Jurkat, Clone E6-1 (cell line): ENCODE data around the gene SPATA2L.
"Not testable (repeated sequence)": the region's sequence is repeated elsewhere in the genome, so short reads cannot be mapped to it uniquely, and the experiment has no call there.

Experiments
- DNase-seq: peaks from one replicate; pipeline ENCODE4 v3.0.0-alpha.2; 2011; ENCODE audit warnings: low read depth, low spot score
- H3K4me3 ChIP-seq: 2 replicates; pipeline ENCODE4 v1.5.1; 2011; ENCODE audit warnings: mild to moderate bottlenecking, low read length, control low read depth, moderate library complexity

Gene SPATA2L

DNA sequence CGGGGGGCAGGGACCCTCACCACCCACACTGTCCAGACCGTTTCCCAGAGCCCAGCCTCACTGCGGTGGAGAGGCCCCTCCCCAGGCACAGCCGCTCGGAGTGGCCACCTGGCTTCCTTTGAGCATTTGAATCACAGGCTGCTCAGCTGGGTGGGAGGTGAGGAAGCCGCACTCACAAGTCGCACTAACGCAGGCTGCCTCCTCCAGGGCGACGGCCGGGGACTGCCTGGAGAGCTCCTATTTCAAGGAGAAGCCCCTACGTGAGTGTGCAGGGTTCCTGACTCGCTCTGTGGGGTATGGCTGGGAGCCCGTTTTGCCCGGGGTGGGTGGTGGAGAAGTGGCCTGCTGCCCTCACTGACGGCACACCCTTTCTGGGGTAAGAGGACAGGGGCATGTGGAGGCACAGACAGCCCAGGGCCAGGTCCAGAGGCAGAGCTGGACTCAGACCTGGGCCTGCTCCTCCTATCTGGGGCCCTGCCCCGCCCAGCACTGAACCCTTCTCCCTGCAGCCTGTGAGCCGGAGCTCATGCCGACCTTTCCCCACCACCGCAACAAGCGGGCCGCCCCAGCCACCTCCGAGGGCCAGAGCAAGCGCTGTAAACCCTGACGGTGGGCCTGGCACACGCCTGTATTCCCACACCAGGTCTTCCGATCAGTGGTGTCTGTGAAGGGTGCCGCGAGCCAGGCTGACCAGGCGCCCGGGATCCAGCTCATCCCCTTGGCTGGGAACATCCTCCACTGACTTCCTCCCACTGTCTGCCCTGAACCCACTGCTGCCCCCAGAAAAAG lies 6.2 kb downstream of the SPATA2L start:
- no peak overlapping the region for H3K4me3 ChIP-seq
- DNase-seq = no peak

DNA sequence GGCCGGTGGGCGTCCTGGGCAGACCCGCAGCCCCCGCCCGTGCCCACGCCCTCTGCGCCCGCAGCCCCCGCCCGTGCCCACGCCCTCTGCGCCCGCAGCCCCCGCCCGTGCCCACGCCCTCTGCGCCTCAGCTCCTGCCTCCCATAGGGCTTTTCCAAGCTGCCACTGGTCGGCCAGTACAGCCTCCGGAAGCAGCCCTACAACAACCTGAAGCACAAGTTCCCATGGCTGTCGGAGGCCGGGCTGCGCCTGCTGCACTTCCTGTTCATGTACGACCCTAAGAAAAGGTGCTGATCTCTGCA lies 6.8 kb downstream of the SPATA2L start:
- DNase-seq, H3K4me3 ChIP-seq: not testable (repeated sequence)

DNA sequence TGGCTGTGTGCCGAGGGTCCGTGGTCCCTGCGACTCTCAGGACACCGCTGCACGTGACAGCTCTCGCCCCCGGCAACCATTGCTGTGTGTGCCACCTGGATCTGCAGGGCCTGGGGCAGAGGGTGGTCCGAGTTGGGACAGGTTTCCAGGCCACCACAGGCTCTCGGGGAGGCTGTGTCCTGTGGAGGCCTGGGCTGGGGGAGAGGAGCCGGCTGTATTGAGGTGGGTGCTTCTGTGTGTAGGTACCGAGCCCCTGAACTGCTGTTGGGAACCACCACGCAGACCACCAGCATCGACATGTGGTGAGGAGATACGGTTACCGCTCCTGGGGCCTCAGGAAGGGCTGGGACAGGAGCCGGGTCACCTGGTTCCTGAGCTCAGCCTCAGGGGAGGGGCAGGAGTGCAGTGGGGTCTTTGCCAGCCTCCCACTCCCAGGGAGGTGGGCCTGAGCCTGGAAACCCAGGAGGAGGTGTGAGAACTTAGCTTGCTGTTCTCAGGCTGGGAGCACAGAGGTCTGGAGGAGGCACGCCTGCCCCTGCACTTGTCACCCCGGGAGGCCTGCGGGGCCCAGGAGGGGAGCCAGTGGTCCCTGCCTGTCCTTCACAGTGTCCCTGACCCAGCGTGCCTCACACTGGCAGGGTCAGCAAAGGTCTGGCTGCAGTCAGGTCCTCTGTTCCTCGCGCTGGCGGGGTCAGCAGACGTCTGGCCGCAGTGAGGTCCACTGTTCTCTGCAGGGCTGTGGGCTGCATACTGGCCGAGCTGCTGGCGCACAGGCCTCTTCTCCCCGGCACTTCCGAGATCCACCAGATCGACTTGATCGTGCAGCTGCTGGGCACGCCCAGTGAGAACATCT lies 7.3 kb downstream of the SPATA2L start:
- no peak for DNase-seq
- no peak overlapping the region for H3K4me3 ChIP-seq

DNA sequence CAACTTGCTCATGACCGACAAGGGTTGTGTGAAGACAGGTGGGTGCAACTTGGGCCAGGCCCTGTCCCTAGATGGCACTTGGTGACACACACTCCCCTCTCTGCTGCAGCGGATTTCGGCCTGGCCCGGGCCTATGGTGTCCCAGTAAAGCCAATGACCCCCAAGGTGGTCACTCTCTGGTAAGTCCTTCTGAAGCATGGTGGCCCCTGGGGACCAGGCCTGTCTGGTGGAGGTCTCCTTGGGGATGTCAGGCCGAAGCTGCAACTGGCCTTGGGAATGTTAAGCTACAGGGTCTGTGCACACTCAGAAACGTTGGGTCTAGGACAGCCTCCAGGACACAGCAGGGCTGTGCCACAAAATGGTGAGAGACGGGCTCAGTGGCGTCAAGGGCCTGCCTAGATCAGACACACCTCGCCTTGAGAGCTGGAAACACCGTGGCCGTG lies 8.2 kb downstream of the SPATA2L start:
- no peak for DNase-seq
- no peak overlapping the region for H3K4me3 ChIP-seq

DNA sequence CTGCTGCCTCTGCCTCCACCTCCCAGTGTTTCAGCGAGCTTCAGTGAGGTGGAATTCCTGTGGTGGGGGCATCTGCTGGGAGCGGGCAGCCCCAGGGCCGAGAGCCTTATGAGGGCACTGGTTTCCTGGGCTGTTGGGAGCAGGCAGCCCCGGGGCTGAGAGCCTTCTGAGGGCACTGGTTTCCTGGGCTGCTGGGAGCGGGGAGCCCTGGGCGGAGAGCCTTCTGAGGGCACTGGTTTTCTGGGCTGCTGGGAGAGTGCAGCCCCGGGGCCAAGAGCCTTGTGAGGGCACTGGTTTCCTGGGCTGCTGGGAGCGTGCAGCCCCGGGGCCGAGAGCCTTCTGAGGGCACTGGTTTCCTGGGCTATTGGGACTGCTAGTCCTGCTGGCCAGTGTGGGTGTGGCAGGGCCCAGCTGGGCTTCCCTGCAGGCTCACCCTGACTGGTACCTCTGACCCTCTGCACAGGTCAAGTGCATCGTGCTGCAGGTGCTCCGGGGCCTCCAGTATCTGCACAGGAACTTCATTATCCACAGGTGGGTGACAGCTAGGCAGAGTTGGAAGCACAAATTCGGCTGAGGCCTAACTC lies 9.4 kb downstream of the SPATA2L start:
- H3K4me3 ChIP-seq = no peak overlapping the region
- DNase-seq = no peak

DNA sequence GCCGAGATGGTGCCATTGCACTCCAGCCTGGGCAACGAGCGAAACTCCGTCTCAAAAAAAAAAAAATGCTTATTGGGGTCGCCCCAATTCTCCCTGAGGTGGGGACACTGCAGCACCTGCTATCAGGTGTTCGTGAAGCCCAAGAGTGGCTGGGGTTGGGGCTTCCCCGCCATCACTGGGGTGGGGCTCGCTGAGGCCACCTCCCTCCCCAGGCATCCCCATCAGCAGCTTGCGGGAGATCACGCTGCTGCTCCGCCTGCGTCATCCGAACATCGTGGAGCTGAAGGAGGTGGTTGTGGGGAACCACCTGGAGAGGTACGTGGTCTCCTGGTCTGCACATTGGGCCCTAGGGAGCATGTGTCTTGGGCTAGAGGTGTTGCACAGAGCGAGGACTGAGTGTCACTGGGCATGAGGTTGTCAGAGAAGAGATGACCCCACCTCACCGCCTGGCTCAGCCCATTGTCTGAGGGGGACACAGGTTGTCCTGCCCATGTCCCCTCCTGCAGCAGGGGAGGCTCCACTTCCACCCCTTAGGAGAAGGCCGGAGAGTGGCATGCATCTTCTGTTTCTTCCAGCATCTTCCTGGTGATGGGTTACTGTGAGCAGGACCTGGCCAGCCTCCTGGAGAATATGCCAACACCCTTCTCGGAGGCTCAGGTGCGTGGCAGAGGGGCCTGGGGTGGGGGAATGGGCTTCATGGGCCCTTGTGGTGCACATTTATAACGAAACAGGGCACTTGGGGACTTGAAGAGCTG lies 10.1 kb downstream of the SPATA2L start:
- no peak overlapping the region for H3K4me3 ChIP-seq
- DNase-seq = no peak

DNA sequence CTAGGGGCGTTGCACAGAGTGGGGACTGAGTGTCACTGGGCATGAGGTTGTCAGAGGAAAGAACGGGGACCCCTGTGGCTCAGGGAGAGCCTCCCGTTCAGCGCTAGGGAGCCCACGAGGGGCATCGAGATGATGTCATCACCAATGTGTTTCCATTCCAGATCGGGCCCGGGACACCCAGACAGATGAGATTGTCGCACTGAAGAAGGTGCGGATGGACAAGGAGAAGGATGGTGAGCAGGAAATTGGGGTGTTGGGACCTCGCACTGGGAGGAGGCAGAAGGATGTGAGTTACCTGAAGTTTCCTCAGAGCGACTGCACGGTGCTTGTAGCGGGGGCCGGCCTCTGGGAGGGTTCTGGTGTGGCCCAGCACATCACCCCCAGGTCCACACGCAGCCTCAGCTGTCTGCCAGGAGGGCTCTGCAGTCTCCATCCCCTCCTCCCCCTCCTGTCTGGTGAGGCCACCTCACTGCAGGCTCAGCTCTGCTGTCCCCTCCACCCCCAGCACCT lies 11.1 kb downstream of the SPATA2L start:
- no peak for DNase-seq
- no peak overlapping the region for H3K4me3 ChIP-seq

DNA sequence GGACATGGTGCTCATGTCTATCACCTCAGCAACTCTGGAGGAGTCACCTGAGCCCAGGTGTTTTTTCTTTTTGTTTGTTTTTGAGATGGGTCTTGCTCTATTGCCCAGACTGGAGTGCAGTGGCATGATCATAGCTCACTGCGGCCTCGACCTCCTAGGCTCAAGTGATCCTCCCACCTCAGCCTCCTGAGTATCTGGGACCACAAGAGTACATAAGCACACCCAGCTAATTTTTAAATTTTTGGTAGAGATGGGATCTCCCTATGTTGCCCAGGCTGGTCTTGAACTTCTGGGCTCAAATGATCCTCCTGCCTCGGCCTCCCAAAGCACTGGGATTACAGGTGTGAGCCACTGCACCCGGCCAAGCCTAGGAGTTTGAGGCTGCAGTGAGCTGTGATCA lies 11.9 kb downstream of the SPATA2L start:
- not testable (repeated sequence) for H3K4me3 ChIP-seq, DNase-seq

DNA sequence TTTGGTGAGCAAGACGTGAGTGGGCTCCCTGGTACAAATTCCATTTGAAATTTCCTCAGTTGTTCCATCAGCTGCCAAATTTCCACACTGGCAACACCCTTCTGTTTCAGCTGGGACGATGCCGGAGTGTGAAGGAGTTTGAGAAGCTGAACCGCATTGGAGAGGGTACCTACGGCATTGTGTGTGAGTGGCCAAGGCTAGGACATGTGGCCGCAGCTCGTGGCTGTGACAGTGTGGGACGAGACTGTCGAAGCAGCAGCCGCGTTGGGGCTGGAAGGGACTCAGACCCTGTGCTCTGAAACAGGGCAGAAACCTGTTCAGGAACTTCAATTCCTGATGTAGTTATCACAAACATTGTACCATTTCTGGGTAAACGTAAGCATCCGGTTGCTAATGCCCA lies 12.4 kb downstream of the SPATA2L start:
- no peak for DNase-seq
- H3K4me3 ChIP-seq = no peak overlapping the region

DNA sequence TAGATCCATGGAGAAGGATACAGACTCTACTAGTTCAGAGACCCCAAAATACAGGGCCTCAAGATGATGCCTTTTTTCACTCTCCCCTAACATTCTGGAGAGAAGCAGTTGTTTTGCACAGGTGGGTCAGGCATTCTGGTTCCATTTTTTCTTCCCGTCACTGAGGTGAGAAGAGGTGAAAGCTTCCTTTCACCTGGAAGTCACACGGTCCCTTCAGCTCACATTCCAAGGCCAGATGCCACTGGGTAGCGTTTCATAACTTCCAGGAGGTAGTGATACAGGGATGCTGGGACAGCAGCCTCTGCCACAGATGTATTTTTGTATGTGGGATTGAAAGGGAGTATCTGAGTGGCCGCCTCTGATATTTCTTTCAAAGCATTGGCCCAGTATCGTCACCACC lies 13.1 kb downstream of the SPATA2L start:
- no peak overlapping the region for H3K4me3 ChIP-seq

DNA sequence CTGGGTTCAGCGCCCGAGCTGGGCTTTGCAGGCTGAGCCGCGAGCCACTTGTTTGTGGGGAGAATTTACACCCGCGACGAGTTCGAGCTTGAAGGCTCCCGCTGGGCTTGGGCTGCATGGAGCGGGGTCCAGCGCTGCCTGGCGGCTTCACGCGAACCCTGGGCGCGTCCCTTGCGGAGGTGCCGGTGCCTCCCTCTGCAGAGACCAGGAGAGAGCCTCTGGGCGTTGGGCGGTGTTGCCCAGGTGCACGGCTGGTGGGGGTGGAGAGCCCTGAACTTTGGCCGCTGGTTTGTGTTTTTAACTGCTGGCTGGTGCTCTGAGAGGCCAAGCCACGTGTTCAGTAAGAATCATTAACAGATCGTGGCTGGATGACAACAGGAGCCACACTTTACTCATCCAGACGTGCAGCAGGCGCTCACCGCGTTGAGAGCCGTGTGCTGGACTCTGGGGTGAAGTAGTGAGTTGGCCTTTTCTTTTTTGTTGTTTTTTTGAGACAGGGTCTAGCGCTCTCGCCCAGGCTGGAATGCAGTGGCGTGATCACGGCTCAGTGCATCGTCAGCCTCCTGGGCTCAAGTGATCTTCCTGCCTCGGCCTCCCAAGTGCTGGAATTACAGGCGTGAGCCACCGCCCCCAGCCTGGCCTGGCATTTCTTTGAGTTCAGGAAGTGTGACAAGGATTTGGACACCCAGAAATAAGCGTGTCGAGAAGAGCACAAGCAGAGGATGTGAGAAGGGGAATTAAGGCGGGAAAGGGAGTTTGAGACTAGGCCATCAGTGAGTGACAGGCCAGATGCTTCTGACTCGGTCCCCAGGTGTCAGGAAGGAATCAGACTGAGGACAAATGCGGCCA lies 14.2 kb downstream of the SPATA2L start:
- no peak for DNase-seq

More for the DNA sequence above, 13.1 kb downstream of the SPATA2L start:
- DNase-seq = no peak

DNA sequence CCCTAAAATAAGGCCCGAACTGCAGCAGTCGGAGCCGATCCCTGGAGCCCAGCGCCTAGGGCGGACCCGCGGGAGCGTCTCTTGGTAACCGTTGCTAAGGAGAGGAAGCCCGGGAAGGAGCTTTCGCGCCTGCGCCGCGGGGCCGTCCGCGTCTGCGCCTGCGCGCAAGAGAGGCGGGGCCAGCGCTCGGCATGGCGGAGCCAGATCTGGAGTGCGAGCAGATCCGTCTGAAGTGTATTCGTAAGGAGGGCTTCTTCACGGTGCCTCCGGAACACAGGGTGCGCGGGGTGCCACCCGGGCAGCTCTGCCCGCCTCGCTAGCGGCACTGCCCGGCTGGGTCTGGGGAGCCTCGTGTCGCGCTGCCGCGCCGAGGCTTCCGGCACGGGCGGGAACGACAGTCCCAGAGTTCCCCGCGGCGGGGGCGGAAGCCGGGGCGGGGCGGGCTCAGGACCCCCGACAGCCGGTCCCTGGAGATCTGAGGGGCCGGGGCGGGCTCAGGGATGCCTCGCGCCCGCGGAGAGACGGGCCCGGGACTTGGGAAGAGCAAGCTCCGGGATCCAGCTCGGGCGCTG lies 14.9 kb downstream of the SPATA2L start, which contains the start of gene CDK10:
TSS of gene CDK10 (plus strand) at position 170 of the 572 bp plus-strand sequence. CDS start at position 192, 22 bp downstream.
- DNase-seq = peak; percentile 80
- peak within 1 kb of the TSS; percentile 63 for H3K4me3 ChIP-seq

More for the DNA sequence above, 14.2 kb downstream of the SPATA2L start:
- H3K4me3 ChIP-seq = peak overlapping the region; percentile 63

DNA sequence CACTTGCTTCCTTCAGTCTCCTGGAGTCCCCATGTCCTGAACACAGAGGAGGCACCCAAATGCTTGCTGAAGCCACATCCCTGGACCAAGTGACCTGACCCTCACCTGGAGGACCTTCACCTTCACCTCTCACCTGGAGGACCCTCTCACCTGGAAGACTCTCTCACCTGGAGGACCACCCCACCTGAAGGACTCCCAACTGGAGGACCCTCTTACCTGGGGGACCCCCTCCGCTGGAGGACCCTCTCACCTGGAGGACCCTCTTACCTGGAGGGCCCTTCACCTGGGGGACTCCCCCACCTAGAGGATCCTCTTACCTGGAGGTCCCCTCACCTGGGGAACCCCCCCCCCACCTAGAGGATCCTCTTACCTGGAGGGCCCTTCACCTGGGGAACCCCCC lies 15.6 kb downstream of the SPATA2L start:
- no peak for DNase-seq
- H3K4me3 ChIP-seq = no peak overlapping the region

DNA sequence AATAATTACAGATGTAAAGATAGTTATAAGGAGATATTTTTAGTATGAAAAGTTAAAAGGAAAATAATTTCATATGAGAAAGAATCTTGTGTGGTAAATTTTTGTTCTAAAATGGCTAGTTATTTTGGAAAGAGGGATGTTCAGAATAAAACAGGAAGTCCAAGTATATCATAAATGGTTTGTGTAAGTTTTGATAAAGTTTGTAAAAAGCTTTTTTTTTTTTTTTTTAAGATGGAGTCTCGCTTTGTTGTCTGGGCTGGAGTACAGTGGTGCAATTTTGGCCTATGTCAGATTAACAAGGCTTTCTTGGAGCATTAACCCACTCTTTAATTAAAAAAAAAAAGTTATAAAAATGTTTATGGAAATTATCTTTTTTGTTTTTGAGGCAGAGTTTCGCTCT lies 23.2 kb downstream of the SPATA2L start:
- DNase-seq = no peak

DNA sequence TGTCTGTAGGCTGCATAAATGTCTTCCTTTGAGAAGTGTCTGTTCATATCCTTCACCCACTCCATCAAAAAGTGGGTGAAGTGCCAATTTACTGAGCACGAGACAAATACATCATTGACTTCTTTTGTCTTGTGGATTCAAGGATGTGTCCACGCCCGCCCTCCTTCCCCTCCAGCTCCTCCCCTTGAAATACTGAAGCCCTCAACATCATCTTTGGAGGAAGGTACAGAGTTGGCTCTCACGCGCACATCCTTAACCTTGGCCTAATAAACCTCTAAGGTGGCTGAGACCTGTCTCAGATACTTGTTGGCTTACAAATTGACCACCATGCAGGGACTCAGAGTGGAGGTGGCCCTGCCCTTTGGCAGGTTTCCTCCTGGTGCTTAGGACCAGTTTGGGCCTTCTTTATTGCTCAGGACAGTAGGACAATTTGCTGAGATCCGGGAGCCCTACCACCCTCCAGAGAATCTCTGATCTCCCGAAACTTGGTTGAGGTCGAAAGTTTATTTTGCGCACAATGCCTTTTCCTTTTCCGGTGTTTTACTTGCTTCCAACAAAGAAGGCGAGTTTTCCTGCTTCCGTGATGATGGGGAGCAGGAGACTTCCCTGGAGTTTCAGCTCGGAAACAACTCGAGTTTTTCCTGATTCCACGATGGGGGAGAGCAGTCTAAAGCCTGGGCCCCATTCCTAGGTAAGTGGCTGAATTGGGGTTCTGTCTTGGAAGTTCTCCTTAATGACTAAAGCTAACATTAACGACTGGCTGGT lies 29.1 kb downstream of the SPATA2L start:
- DNase-seq = no peak
- H3K4me3 ChIP-seq = no peak overlapping the region

More for the DNA sequence above, 23.2 kb downstream of the SPATA2L start:
- H3K4me3 ChIP-seq = no peak overlapping the region

DNA sequence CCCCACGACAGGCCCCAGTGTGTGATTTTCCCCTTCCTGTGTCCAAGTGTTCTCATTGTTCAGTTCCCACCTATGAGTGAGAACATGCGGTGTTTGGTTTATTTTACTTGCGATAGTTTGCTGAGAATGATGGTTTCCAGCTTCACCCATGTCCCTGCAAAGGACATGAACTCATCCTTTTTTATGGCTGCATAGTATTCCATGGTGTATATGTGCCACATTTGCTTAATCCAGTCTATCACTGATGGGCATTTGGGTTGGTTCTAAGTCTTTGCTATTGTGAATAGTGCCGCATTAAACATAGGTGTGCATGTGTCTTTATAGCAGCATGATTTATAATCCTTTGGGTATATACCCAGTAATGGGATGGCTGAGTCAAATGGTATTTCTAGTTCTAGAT lies 29.9 kb downstream of the SPATA2L start:
- DNase-seq, H3K4me3 ChIP-seq: not testable (repeated sequence)
